Measurements from ENCODE around the gene PLLP. TPM values are rescaled to one million over a fixed set of nuclear protein-coding genes. Genes with fewer than 3 reads are reported as not detected.

Gene PLLP
- total and polyA plus RNA-seq, 9 of the 15 experiments (the other 6 are each of a cell fraction or from before 2014, with no cell fraction given), result 0.09 to 0.96 (median 0.27) TPM

GRCh38 chr16:57284209-57284951 lies at the start of gene PLLP (continued):
- TF ChIP-seq, protein P1, sequence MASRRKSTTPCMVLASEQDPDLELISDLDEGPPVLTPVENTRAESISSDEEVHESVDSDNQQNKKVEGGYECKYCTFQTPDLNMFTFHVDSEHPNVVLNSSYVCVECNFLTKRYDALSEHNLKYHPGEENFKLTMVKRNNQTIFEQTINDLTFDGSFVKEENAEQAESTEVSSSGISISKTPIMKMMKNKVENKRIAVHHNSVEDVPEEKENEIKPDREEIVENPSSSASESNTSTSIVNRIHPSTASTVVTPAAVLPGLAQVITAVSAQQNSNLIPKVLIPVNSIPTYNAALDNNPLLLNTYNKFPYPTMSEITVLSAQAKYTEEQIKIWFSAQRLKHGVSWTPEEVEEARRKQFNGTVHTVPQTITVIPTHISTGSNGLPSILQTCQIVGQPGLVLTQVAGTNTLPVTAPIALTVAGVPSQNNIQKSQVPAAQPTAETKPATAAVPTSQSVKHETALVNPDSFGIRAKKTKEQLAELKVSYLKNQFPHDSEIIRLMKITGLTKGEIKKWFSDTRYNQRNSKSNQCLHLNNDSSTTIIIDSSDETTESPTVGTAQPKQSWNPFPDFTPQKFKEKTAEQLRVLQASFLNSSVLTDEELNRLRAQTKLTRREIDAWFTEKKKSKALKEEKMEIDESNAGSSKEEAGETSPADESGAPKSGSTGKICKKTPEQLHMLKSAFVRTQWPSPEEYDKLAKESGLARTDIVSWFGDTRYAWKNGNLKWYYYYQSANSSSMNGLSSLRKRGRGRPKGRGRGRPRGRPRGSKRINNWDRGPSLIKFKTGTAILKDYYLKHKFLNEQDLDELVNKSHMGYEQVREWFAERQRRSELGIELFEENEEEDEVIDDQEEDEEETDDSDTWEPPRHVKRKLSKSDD (conservative IDR thresholded peaks at IDR 0.05; ENCODE audit: low read length), result no peak
- TF ChIP-seq, protein P2, sequence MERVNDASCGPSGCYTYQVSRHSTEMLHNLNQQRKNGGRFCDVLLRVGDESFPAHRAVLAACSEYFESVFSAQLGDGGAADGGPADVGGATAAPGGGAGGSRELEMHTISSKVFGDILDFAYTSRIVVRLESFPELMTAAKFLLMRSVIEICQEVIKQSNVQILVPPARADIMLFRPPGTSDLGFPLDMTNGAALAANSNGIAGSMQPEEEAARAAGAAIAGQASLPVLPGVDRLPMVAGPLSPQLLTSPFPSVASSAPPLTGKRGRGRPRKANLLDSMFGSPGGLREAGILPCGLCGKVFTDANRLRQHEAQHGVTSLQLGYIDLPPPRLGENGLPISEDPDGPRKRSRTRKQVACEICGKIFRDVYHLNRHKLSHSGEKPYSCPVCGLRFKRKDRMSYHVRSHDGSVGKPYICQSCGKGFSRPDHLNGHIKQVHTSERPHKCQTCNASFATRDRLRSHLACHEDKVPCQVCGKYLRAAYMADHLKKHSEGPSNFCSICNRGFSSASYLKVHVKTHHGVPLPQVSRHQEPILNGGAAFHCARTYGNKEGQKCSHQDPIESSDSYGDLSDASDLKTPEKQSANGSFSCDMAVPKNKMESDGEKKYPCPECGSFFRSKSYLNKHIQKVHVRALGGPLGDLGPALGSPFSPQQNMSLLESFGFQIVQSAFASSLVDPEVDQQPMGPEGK (CRISPR knock-in tag; IDR thresholded peaks at IDR 0.05; ENCODE audit: borderline replicate concordance), result no peak
- TF ChIP-seq, protein P3, sequence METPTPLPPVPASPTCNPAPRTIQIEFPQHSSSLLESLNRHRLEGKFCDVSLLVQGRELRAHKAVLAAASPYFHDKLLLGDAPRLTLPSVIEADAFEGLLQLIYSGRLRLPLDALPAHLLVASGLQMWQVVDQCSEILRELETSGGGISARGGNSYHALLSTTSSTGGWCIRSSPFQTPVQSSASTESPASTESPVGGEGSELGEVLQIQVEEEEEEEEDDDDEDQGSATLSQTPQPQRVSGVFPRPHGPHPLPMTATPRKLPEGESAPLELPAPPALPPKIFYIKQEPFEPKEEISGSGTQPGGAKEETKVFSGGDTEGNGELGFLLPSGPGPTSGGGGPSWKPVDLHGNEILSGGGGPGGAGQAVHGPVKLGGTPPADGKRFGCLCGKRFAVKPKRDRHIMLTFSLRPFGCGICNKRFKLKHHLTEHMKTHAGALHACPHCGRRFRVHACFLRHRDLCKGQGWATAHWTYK (CRISPR knock-in tag; IDR thresholded peaks at IDR 0.05), result peak; percentile 40; the same call in 1 of the 2 replicates
- TF ChIP-seq RCOR1 (IDR thresholded peaks at IDR 0.05; ENCODE audit: borderline replicate concordance in 1 of 2, low read depth in 2 of 2, low read length in 2 of 2), result no peak
- no peak for TF ChIP-seq MIER1 (IDR thresholded peaks at IDR 0.05; ENCODE audit: low read depth)
- no peak for TF ChIP-seq SMARCA5 (IDR thresholded peaks at IDR 0.05)
- no peak for TF ChIP-seq HMG20B (CRISPR knock-in tag; IDR thresholded peaks at IDR 0.05)
- no peak for TF ChIP-seq ZFP91 (CRISPR knock-in tag; IDR thresholded peaks at IDR 0.05)
- TF ChIP-seq JUNB (CRISPR knock-in tag; conservative IDR thresholded peaks at IDR 0.05), result no peak
- no peak for TF ChIP-seq PPARD (CRISPR knock-in tag; IDR thresholded peaks at IDR 0.05)
- peak; percentile 82 for TF ChIP-seq TARDBP (IDR thresholded peaks at IDR 0.05)
- no peak for TF ChIP-seq GATA2 (CRISPR knock-in tag; IDR thresholded peaks at IDR 0.05)

Measured in K562 (cell line).